Renal cortex interstitium (tissue), 11 donors: ENCODE measurements around the gene PRKAA1. TPM values are rescaled to one million over a fixed set of nuclear protein-coding genes. Genes with fewer than 3 reads are reported as not detected.
A peak's percentile ranks its signal among the peaks of the same experiment; 100 is the strongest.
"Not testable (repeated sequence)": the region's sequence is repeated elsewhere in the genome, so short reads cannot be mapped to it uniquely, and the experiment has no call there.

Experiments used
- DNase-seq, 11 donors: peaks; one replicate each; pipeline ENCODE4 v3.0.0-alpha.2; 2013; ENCODE audit warnings: low read depth in 9 of 11, low spot score in 4 of 11; ENCODE audit errors: extremely low read depth in 1 of 11
- polyA plus RNA-seq, 3 donors: library from polyadenylated mRNA; unstranded; fragments of 120-200 nt; gene quantifications; one replicate each; pipeline ENCODE4 v1.2.1, GENCODE V29; 2013; ENCODE audit not compliant: insufficient read length in 3 of 3

The PRKAA1 gene
- polyA plus RNA-seq, 3 donors: 62.0 to 84.8 (median 81.7) TPM

- peak; percentile 83 to 95 (median 91) for DNase-seq
Measured at GRCh38 chr5:40755407-40756365, 42.5 kb downstream of the PRKAA1 start, which contains the start of gene TTC33. Gene TTC33 (minus strand): TSS chr5:40755961. CDS start chr5:40747018, 8,943 bp downstream.

- peak; percentile 63 to 87 (median 79) for DNase-seq
Measured at GRCh38 chr5:40755093-40755406, 43.1 kb downstream of the PRKAA1 start.

- DNase-seq: peak in 6 of 11 donors; percentile 12 to 39 (median 27)
Measured at GRCh38 chr5:40754381-40755092, 43.6 kb downstream of the PRKAA1 start.

- no peak for DNase-seq
Measured at GRCh38 chr5:40746703-40747102, 51.5 kb downstream of the PRKAA1 start.

- no peak for DNase-seq
Measured at GRCh38 chr5:40743771-40744170, 54.4 kb downstream of the PRKAA1 start.

GRCh38 chr5:40738502-40738901, 59.7 kb downstream of the PRKAA1 start:
- no peak for DNase-seq

- DNase-seq: peak in 7 of 11 donors; percentile 38 to 64 (median 44)
Measured at GRCh38 chr5:40736103-40736875, 61.9 kb downstream of the PRKAA1 start.

GRCh38 chr5:40735609-40736008, 62.6 kb downstream of the PRKAA1 start:
- no peak for DNase-seq

- no peak for DNase-seq
Measured at GRCh38 chr5:40734986-40735385, 63.2 kb downstream of the PRKAA1 start.

- DNase-seq: peak in 2 of 11 donors; percentile 18 to 33
Measured at GRCh38 chr5:40733879-40734563, 64.2 kb downstream of the PRKAA1 start.

- DNase-seq: no peak
Measured at GRCh38 chr5:40733434-40733833, 64.7 kb downstream of the PRKAA1 start.

- not testable (repeated sequence) for DNase-seq
Measured at GRCh38 chr5:40722497-40722911, 75.7 kb downstream of the PRKAA1 start.

GRCh38 chr5:40720069-40720468, 78.1 kb downstream of the PRKAA1 start:
- no peak for DNase-seq

- DNase-seq: peak in 2 of 11 donors; percentile 4 to 13
Measured at GRCh38 chr5:40717281-40717680, 80.9 kb downstream of the PRKAA1 start.

GRCh38 chr5:40716590-40716989, 81.6 kb downstream of the PRKAA1 start:
- DNase-seq: no peak

- DNase-seq: no peak
Measured at GRCh38 chr5:40716000-40716399, 82.2 kb downstream of the PRKAA1 start.

GRCh38 chr5:40714001-40714400, 84.2 kb downstream of the PRKAA1 start:
- DNase-seq: no peak

GRCh38 chr5:40710575-40710974, 87.6 kb downstream of the PRKAA1 start:
- not testable (repeated sequence) for DNase-seq
